ENCODE data around the gene RELL2.
A peak's percentile ranks its signal among the peaks of the same experiment; 100 is the strongest.

Gene RELL2

GRCh38 chr5:141647242-141647641 is 10.4 kb downstream of the RELL2 start:
- DNase-seq (ENCODE audit: low spot score) = no peak
- in situ Hi-C loops (cut with MboI; ENCODE audit: low sequenced_read_pairs, unreplicated experiment) = no loop called here
- no peak for TF ChIP-seq CTCF (IDR thresholded peaks at IDR 0.05; ENCODE audit: borderline replicate concordance, control extremely low read depth, extremely low read depth, insufficient read depth, missing control alignments)

GRCh38 chr5:141647851-141648250 is 11.1 kb downstream of the RELL2 start:
- in situ Hi-C loops (cut with MboI; ENCODE audit: low sequenced_read_pairs, unreplicated experiment) = no loop called here
- no peak for DNase-seq (ENCODE audit: low spot score)
- no peak for TF ChIP-seq CTCF (IDR thresholded peaks at IDR 0.05; ENCODE audit: borderline replicate concordance, control extremely low read depth, extremely low read depth, insufficient read depth, missing control alignments)

- in situ Hi-C loops (cut with MboI; ENCODE audit: low sequenced_read_pairs, unreplicated experiment) = no loop called here
- no peak for DNase-seq (ENCODE audit: low spot score)
- TF ChIP-seq CTCF (IDR thresholded peaks at IDR 0.05; ENCODE audit: borderline replicate concordance, control extremely low read depth, extremely low read depth, insufficient read depth, missing control alignments) = no peak
Observed at GRCh38 chr5:141649056-141649688, 12.4 kb downstream of the RELL2 start.

- TF ChIP-seq CTCF (IDR thresholded peaks at IDR 0.05; ENCODE audit: borderline replicate concordance, control extremely low read depth, extremely low read depth, insufficient read depth, missing control alignments) = no peak
- no peak for DNase-seq (ENCODE audit: low spot score)
- in situ Hi-C loops (cut with MboI; ENCODE audit: low sequenced_read_pairs, unreplicated experiment) = no loop called here
Observed at GRCh38 chr5:141649972-141650371, 13.2 kb downstream of the RELL2 start.

GRCh38 chr5:141650851-141651727 is 14.3 kb downstream of the RELL2 start, which contains the start of gene FCHSD1:
TSS of gene FCHSD1 (minus strand) at chr5:141651418. CDS start at chr5:141651368, 50 bp downstream.
- in situ Hi-C loops (cut with MboI; ENCODE audit: low sequenced_read_pairs, unreplicated experiment) = no loop called here
- no peak for TF ChIP-seq CTCF (IDR thresholded peaks at IDR 0.05; ENCODE audit: borderline replicate concordance, control extremely low read depth, extremely low read depth, insufficient read depth, missing control alignments)
- peak; percentile 100 for DNase-seq (ENCODE audit: low spot score)

- TF ChIP-seq CTCF (IDR thresholded peaks at IDR 0.05; ENCODE audit: borderline replicate concordance, control extremely low read depth, extremely low read depth, insufficient read depth, missing control alignments) = no peak
- DNase-seq (ENCODE audit: low spot score) = no peak
- in situ Hi-C loops (cut with MboI; ENCODE audit: low sequenced_read_pairs, unreplicated experiment) = no loop called here
Observed at GRCh38 chr5:141651728-141652105, 14.9 kb downstream of the RELL2 start.
